PFSK-1 (cell line): ENCODE results near the gene SAMD4A.

Experiments used
- POLR2AphosphoS5 ChIP-seq: IDR thresholded peaks from 2 replicates; pipeline ENCODE4 v1.6.1; 2012; ENCODE audit warnings: low read depth, mild to moderate bottlenecking, control low read depth, low read length, moderate library complexity
- SIN3A ChIP-seq: IDR thresholded peaks from 2 replicates; pipeline ENCODE4 v1.6.1; 2012; ENCODE audit warnings: mild to moderate bottlenecking, low read length, moderate library complexity, borderline replicate concordance; ENCODE audit not compliant: insufficient read depth
- TAF1 ChIP-seq: IDR thresholded peaks from 2 replicates; pipeline ENCODE4 v1.6.1; 2012; ENCODE audit warnings: low read length, control low read depth, borderline replicate concordance; ENCODE audit not compliant: insufficient read depth
- TF ChIP-seq, protein P1 (sequence below), 2 experiments: IDR thresholded peaks; 2 replicates each; pipeline versions ENCODE4 v1.6.1 to v1.8.0; 2011 to 2012; ENCODE audit warnings: low read depth in 2 of 2, low read length in 2 of 2, control low read depth in 1 of 2, inconsistent platforms in 1 of 2, mild to moderate bottlenecking in 1 of 2, moderate library complexity in 1 of 2; ENCODE audit not compliant: insufficient read depth in 1 of 2

GRCh38 chr14:54652605-54653052 lies 85.7 kb downstream of the SAMD4A start:
- TF ChIP-seq TAF1 (no peak), POLR2AphosphoS5 (no peak), SIN3A (no peak)
- TF ChIP-seq, protein P1, sequence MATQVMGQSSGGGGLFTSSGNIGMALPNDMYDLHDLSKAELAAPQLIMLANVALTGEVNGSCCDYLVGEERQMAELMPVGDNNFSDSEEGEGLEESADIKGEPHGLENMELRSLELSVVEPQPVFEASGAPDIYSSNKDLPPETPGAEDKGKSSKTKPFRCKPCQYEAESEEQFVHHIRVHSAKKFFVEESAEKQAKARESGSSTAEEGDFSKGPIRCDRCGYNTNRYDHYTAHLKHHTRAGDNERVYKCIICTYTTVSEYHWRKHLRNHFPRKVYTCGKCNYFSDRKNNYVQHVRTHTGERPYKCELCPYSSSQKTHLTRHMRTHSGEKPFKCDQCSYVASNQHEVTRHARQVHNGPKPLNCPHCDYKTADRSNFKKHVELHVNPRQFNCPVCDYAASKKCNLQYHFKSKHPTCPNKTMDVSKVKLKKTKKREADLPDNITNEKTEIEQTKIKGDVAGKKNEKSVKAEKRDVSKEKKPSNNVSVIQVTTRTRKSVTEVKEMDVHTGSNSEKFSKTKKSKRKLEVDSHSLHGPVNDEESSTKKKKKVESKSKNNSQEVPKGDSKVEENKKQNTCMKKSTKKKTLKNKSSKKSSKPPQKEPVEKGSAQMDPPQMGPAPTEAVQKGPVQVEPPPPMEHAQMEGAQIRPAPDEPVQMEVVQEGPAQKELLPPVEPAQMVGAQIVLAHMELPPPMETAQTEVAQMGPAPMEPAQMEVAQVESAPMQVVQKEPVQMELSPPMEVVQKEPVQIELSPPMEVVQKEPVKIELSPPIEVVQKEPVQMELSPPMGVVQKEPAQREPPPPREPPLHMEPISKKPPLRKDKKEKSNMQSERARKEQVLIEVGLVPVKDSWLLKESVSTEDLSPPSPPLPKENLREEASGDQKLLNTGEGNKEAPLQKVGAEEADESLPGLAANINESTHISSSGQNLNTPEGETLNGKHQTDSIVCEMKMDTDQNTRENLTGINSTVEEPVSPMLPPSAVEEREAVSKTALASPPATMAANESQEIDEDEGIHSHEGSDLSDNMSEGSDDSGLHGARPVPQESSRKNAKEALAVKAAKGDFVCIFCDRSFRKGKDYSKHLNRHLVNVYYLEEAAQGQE (IDR thresholded peaks at IDR 0.05; ENCODE audit: insufficient read depth in 1 of 2, low read depth in 2 of 2, low read length in 2 of 2) = no peak
